ENCODE results near the gene CPLANE1. TPM values are rescaled to one million over a fixed set of nuclear protein-coding genes. Genes with fewer than 3 reads are reported as not detected.

Gene CPLANE1
- polyA plus RNA-seq, 4 donors, result 23.8 to 35.6 (median 31.0) TPM

GRCh38 chr5:37075399-37075950 lies 173.7 kb downstream of the CPLANE1 start:
- DNase-seq (ENCODE audit: low read depth in 4 of 4, low spot score in 2 of 4), result no peak

DNA sequence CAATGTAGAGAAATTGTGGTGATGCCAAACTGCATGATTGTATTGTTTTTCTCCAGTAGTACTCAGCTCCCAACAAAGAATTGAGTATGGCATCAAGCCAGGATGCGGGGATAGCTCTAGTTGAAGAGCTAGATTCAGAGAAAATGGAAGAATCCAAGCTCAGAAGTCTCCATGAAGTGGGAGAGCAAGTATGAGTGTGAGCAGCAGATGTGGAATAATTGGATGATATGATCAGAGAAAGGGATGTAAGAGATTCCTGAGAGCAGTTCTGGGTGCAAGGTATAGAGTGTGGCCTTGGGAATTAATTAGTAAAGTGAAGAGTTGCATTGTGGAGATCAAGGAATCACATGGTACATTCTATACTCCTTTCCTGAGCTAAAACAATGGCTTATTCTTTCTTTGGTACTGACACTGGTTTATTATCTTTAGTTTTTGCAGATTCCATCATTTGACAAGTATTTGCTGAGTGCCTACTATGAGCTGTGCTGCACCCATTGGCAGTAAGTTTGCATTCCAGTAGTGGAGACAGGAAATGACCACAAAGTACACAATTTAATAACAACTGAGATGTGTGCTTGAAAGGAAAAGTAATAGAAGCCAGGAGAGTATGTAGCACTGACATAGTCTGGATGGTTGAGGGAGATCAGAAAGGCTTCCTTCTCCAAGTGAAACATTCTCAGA lies 177.1 kb downstream of the CPLANE1 start:
- no peak for DNase-seq (ENCODE audit: low read depth in 4 of 4, low spot score in 2 of 4)

- no peak for DNase-seq (ENCODE audit: low read depth in 4 of 4, low spot score in 2 of 4)
These were observed 177.7 kb downstream of the CPLANE1 start for GRCh38 chr5:37071487-37071886.

DNA sequence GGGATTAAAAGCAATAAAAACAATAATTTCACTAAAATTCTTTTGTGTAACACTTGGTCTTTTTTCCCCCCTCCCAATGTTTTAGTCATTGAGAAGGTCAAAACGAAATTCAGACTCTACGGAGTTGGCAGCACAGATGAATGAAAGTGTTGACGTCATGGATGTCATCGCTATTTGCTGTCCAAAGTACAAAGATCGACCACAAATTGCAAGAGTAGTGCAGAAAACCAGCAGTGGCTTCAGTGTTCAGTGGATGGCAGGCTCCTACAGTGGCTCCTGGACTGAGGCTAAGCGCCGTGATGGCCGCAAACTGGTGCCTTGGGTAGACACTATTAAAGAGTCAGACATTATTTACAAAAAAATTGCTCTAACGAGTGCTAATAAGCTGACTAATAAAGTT lies 184.7 kb downstream of the CPLANE1 start:
- DNase-seq (ENCODE audit: low read depth in 4 of 4, low spot score in 2 of 4), result no peak

DNA sequence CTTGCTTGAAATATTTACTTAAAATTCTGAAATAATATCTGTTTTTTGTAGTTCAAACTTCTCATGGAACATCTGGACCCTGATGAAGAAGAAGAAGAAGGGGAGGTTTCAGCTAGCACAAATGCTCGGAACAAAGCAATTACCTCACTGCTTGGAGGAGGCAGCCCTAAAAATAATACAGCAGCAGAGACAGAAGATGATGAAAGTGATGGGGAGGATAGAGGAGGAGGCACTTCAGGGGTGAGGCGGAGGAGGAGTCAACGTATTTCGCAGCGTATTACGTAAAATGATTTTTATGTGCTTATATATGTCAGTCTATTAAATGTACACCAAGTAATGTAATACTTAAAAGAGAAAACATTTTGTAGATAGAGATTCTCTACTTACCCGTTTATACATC lies 185.4 kb downstream of the CPLANE1 start:
- DNase-seq (ENCODE audit: low read depth in 4 of 4, low spot score in 2 of 4), result no peak

DNA sequence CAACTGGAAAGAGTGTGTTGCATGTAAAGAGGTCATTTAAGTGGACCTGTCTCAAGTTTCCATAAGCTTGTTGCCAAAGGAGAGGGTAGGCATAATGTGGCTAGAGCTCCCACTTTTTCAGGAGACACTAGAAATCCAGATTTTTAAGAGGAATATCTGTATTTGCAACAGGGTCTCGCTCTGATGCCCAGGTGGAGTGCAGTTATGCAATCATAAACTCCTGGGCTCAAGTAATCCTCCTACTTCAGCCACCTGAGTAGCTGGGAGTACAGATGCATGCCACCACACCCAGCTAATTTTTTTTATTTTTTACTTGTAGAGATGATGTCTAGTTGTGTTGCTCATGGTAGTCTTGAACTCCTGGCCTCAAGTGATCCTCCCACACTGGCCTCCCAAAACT lies 189.1 kb downstream of the CPLANE1 start:
- no peak for DNase-seq (ENCODE audit: low read depth in 4 of 4, low spot score in 2 of 4)

GRCh38 chr5:37056762-37057161 lies 192.4 kb downstream of the CPLANE1 start:
- DNase-seq (ENCODE audit: low read depth in 4 of 4, low spot score in 2 of 4), result no peak

Other genes with a start within 250 kb of the CPLANE1 start
- gene NUP155, start 121.7 kb upstream of the CPLANE1 start, polyA plus RNA-seq (ENCODE audit: insufficient read length in 4 of 4), result 10 to 100 TPM; 23.4 to 31.0 (median 25.0) TPM
- gene WDR70, start 129.9 kb upstream of the CPLANE1 start, polyA plus RNA-seq (ENCODE audit: insufficient read length in 4 of 4), result 10 to 100 TPM; 45.6 to 54.5 (median 53.2) TPM

All from left renal cortex interstitium (tissue), 4 donors.